GM19035 (cell line): ENCODE data around the gene FGD5.

Experiments used
- ATAC-seq: cut with Tn5 transposase; IDR thresholded peaks from one replicate; pipeline ENCODE4 v1.9.1; 2021; ENCODE audit not compliant: unreplicated experiment

The FGD5 gene

DNA sequence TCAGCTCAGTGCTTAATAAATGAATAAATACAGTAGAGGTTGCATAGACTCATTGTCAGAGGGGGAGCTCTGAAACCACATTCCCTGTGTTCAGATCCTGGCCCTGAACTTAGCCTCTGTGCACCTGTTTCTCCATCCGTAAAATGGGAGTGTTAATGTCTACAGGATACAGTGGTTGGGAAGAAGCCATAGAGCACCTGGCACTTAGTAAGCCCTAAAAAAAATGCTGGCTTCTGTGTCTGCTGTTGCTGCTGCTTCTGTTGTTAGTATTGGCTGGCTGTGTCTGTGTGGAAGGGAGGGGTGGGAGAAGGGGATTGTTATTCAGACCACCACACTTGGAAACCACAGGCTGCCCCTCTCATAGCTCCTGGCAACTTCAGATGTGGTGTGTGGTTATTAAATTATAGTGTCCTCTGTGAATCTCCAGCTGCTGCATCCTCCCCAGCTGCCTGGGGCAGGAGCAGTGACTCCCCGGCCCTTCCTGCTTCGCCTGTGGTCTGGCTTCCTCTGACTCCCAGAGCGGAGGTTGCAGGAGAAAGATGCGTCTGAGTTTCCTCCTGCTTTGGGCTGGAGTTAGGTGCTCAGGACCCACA, 31.0 kb downstream of the FGD5 start:
- no peak for ATAC-seq

- ATAC-seq: no peak
Measured at GRCh38 chr3:14852058-14852594, 33.4 kb downstream of the FGD5 start.

- no peak for ATAC-seq
Measured at GRCh38 chr3:14852717-14853116, 34.0 kb downstream of the FGD5 start.

- no peak for ATAC-seq
Measured at GRCh38 chr3:14853271-14853951, 34.6 kb downstream of the FGD5 start.

DNA sequence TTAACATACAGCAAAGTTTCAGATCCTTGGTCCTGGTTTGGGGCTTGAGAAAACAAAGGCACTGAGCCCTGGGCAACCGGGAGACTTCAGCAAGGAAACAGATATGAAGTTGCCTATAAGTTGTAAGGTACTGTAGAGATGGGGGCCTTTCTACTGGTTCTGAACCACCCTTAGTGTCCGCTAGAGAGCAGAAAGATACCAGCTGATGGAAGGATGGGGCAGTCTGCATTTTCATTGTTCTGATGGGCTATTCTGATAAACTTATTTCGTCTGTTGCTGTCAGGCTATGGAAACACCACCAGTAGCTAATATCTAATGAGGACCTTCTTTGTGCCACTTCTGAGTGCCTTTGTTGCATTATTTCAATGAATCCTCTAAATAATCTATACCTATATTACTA, 38.7 kb downstream of the FGD5 start:
- no peak for ATAC-seq

DNA sequence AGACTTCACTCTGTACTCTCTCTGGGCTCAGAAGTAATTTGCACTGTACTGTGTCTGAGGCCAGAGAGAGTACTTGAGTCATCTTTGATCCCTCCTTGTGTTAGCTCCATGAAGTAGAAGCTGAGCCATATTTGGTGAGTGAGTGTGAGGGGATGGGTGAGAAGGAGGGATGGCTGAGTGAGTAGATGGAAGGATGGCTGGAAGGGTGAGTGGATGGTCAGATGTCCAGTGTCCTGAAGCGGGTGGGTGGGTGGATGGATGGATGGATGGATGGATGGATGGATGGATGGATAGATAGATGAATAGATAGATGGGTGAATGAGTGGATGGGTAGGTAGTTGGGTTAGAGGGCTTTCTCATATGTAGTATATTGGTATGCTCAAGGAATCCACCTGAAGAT, 39.3 kb downstream of the FGD5 start:
- ATAC-seq: no peak

DNA sequence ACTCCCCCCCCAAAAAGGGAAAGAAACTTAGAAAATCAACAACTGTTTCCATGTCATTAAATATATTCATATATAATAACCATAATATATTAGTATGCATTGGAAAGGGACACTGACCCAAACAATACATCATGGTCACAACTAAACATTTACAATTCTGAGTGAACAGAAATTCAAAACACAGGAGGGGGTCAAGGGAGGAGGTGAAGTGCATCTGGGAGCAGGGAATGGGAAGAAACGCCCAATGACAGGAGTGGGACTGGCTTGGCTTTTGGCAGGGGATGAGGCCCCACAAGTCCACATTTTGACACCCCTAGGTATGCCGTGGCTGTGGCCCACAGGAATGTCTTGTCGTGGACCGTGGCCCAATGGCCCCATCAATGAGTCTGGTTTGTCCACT, 41.1 kb downstream of the FGD5 start:
- ATAC-seq: no peak

- no peak for ATAC-seq
Measured at GRCh38 chr3:14861031-14861430, 42.3 kb downstream of the FGD5 start.

GRCh38 chr3:14861446-14862302, 42.9 kb downstream of the FGD5 start:
- ATAC-seq: no peak

GRCh38 chr3:14862303-14862660, 43.5 kb downstream of the FGD5 start:
- ATAC-seq: no peak

DNA sequence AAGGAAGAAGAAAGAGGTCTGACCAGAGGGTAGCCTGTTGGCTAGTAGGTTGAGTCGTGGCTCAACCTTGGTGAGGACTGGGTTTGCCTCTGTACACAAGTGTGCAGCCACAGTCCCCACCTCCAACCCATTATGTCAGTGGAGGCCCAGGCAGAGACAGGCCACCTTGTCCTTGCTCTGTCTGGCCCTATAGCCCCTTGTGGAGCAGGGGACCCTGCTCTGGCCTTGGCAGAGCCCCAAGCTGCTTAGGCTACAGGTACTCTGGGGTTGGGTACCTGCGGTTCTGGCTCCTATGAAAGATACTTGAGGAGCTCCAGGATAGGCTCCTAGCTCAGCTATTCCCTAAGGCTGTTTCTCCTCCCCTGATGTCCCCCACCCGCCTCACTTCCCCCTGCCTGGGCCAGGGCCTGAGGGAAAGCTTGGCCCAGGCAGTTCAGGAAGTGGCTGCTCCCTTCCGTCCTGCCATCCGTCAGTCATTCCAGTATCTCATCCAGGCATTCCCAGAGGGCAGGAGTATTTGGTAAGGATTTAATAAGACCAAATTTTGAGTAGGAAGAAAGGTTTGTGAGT, 44.0 kb downstream of the FGD5 start:
- no peak for ATAC-seq

- no peak for ATAC-seq
Measured at GRCh38 chr3:14863333-14864100, 44.8 kb downstream of the FGD5 start.

GRCh38 chr3:14864131-14864530, 45.4 kb downstream of the FGD5 start:
- ATAC-seq: no peak

- no peak for ATAC-seq
Measured at GRCh38 chr3:14866627-14867026, 47.9 kb downstream of the FGD5 start.

GRCh38 chr3:14867936-14868570, 49.3 kb downstream of the FGD5 start:
- no peak for ATAC-seq

GRCh38 chr3:14869917-14870782, 51.4 kb downstream of the FGD5 start:
- no peak for ATAC-seq

- no peak for ATAC-seq
Measured at GRCh38 chr3:14870783-14871060, 52.0 kb downstream of the FGD5 start.

DNA sequence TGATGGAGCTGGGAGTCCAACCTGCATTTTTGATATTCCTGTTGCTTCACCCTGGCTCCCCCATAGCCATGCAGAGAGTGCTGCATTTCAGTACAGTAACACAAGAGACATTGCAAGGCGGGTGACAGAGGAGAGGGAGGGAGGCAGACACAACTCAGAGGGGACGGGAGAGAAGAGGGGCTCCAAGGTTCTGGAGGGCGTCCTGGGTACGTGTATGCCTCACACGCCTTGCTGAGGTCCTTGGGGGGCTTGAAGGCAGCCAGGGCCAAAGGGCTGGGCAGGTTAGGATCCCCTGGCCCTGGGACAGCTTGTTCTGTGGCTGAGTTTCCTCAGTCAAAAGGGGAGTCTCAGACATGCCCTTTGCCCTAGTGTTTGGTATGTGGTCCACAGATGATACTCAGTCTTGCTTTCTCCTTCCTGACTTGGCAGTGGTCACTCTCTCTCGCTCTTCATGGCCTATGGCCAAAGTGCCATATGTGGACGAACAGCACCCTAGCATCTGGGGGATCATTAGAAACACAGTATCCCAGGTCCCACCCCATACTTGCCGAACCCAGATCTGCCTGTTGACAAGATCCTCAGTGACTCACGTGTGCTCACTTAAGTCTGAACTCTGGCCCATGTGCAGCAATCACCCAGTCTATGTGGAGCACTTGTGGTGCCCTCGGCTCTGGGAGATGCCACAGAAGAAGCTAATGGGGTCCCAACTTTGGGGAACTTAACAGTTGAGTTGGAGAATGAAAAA, 52.9 kb downstream of the FGD5 start:
- no peak for ATAC-seq

- no peak for ATAC-seq
Measured at GRCh38 chr3:14872706-14873105, 53.9 kb downstream of the FGD5 start.
